ENCODE results near the gene GPS1. TPM values are rescaled to one million over a fixed set of nuclear protein-coding genes. Genes with fewer than 3 reads are reported as not detected.

The GPS1 gene
- total RNA-seq, 4 donors from 2014 or later, result 72.4 to 113 (median 100) TPM

GRCh38 chr17:82064433-82065192 lies 12.9 kb downstream of the GPS1 start:
- no peak for TF ChIP-seq EP300 (IDR thresholded peaks at IDR 0.05)
- TF ChIP-seq POLR2A (IDR thresholded peaks at IDR 0.05), result no peak
- TF ChIP-seq POLR2AphosphoS5 (IDR thresholded peaks at IDR 0.05), result no peak
- no peak for TF ChIP-seq CTCF (IDR thresholded peaks at IDR 0.05)
- Histone ChIP-seq H3K27ac (peak overlapping the region; percentile 85), H3K27me3 (no peaks in the 10 kb centered on the region), H3K4me1 (peaks cover 38% of the 10 kb centered on the region), H3K4me3 (peak overlapping the region; percentile 96), H3K9me3 (no peaks in the 10 kb centered on the region), H3K36me3 (peaks cover 43% of the 10 kb centered on the region)
- WGBS, result 12% methylated on average over 7 of the region's 36 CpGs
- DNase-seq (ENCODE audit: low spot score in 2 of 2), result no peak

DNA sequence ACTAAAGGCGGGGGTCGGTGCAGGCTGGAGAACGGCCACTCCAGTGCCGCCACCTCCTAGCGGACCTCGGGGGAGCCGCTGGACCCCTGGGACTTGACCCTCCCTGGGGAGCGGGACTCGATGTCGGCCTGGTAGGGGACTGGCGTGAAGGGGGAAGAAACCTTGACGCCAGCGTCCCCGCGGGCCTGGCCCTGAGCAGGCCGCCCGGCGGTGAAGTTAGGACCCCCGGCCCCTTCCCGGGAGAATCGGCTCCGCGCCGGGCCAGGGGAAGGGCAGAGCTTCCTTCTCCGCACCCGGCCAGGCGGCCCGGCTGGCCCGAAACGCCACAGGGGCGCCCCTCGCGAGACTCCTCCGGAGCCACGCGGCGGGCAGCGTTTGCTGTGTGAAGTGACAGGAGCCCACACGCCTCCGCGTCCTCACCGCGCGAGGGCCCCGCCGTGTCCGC lies 13.5 kb downstream of the GPS1 start:
- Histone ChIP-seq H3K4me3 (peak overlapping the region; percentile 96), H3K27ac (peak overlapping the region; percentile 85), H3K27me3 (no peaks in the 10 kb centered on the region), H3K36me3 (peaks cover 37% of the 10 kb centered on the region), H3K4me1 (peaks cover 38% of the 10 kb centered on the region), H3K9me3 (no peaks in the 10 kb centered on the region)
- TF ChIP-seq CTCF (IDR thresholded peaks at IDR 0.05) (no peak), EP300 (IDR thresholded peaks at IDR 0.05) (no peak), POLR2AphosphoS5 (IDR thresholded peaks at IDR 0.05) (no peak), POLR2A (IDR thresholded peaks at IDR 0.05) (no peak)
- no peak for DNase-seq (ENCODE audit: low spot score in 2 of 2)
- WGBS, result 0% methylated on average over 12 of the region's 47 CpGs

- 37% methylated on average over 15 of the region's 88 CpGs for WGBS
- no peaks in the 10 kb centered on the region for H3K27me3 ChIP-seq
- DNase-seq (ENCODE audit: low spot score in 2 of 2), result no peak
These were observed 14.1 kb downstream of the GPS1 start, which contains the start of gene DUS1L for GRCh38 chr17:82065638-82066303. TSS of gene DUS1L (minus strand) at chr17:82065804. CDS start at chr17:82065059, 745 bp downstream.

DNA sequence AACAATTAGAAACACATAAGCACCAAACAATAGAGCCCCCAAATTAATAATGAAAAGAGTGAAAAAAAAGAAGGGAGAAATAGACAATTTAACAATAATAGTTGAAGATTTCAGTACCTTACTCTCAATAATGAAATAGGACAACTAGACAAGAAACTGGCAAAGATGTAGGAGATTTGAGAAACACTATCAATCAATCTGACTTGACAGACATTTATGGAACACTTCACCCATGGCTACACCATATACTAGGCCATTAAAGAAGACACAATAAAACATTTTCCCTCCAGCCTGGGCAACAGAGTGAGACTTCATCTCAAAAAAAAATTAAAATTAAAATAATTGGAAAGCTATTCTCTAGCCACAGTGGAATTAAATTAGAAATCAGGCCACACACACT lies 18.9 kb downstream of the GPS1 start:
- TF ChIP-seq EP300 (IDR thresholded peaks at IDR 0.05), result no peak
- TF ChIP-seq POLR2A (IDR thresholded peaks at IDR 0.05), result no peak
- no peak for TF ChIP-seq POLR2AphosphoS5 (IDR thresholded peaks at IDR 0.05)
- no peak for TF ChIP-seq CTCF (IDR thresholded peaks at IDR 0.05)
- H3K9me3 ChIP-seq, result no peaks in the 10 kb centered on the region
- no peak for DNase-seq (ENCODE audit: low spot score in 2 of 2)
- peaks cover 9% of the 10 kb centered on the region for H3K4me1 ChIP-seq
- no peak overlapping the region for H3K4me3 ChIP-seq
- no peaks in the 10 kb centered on the region for H3K27me3 ChIP-seq
- H3K27ac ChIP-seq, result no peak overlapping the region
- no peaks in the 10 kb centered on the region for H3K36me3 ChIP-seq

More at GRCh38 chr17:82065638-82066303, 14.1 kb downstream of the GPS1 start, which contains the start of gene DUS1L:
- H3K27ac ChIP-seq, result peak within 1 kb of the TSS; percentile 85
- TF ChIP-seq EP300 (IDR thresholded peaks at IDR 0.05), result no peak
- TF ChIP-seq POLR2A (IDR thresholded peaks at IDR 0.05), result peak in 1 of 2 donors; percentile 50
- peak in 2 of 3 donors; percentile 26 to 88 for TF ChIP-seq POLR2AphosphoS5 (IDR thresholded peaks at IDR 0.05)
- H3K9me3 ChIP-seq, result no peaks in the 10 kb centered on the region
- peak within 1 kb of the TSS; percentile 96 for H3K4me3 ChIP-seq
- H3K4me1 ChIP-seq, result peaks cover 38% of the 10 kb centered on the region
- peaks cover 32% of the 10 kb centered on the region for H3K36me3 ChIP-seq

DNA sequence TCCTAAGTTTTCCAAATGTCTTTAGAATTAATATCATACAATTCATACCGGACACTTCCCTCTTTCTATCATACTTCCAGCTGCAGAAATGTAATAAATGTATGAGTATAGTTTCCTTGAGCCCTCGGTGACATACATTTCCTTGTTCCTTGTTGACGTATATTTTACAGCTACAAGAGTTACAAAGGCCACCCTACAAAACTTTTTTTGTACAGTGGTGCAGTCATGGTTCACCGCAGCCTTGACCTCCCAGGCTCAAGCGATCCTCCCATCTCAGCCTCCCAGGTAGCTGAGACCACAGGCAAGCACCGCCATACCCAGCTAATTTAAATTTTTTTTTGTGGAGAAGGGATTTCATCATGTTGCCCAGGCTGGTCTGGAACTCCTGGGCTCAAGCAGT lies 21.1 kb downstream of the GPS1 start:
- Histone ChIP-seq H3K27ac (no peak overlapping the region), H3K4me1 (no peaks in the 10 kb centered on the region), H3K4me3 (no peak overlapping the region), H3K27me3 (no peaks in the 10 kb centered on the region), H3K36me3 (no peaks in the 10 kb centered on the region), H3K9me3 (no peaks in the 10 kb centered on the region)
- 92% methylated on average over 5 of the region's 6 CpGs for whole genome bisulfite sequencing
- no peak for DNase-seq (ENCODE audit: low spot score in 2 of 2)
- TF ChIP-seq CTCF (IDR thresholded peaks at IDR 0.05) (no peak), EP300 (IDR thresholded peaks at IDR 0.05) (no peak), POLR2AphosphoS5 (IDR thresholded peaks at IDR 0.05) (no peak), POLR2A (IDR thresholded peaks at IDR 0.05) (no peak)

Data from suprapubic skin (tissue), 4 donors.